ENCODE results near the gene DUSP3.
"Not testable (repeated sequence)": the region's sequence is repeated elsewhere in the genome, so short reads cannot be mapped to it uniquely, and the experiment has no call there.

Gene DUSP3

GRCh38 chr17:43809121-43809520 is 30.3 kb upstream of the DUSP3 start:
- H3K27ac ChIP-seq: no peak overlapping the region
- H3K9me3 ChIP-seq (replicated peaks in 1 of 11): peaks cover 0 to 12% (median 0%) of the 10 kb centered on the region in 11 experiments; a peak in 3 of 22 replicates
- no peak overlapping the region for H3K9ac ChIP-seq
- H3K36me3 ChIP-seq: peaks cover 0 to 89% (median 8%) of the 10 kb centered on the region in 11 experiments; a peak in 10 of 22 replicates
- H3K27me3 ChIP-seq: no peaks in the 10 kb centered on the region
- H3K4me2 ChIP-seq: no peak overlapping the region
- TF ChIP-seq Cebpa-rat (IDR thresholded peaks at IDR 0.05): no peak
- no peak overlapping the region for H3K4me3 ChIP-seq
- no peaks in the 10 kb centered on the region for H4K20me1 ChIP-seq
- peaks cover 0 to 6% (median 1%) of the 10 kb centered on the region in 10 experiments; a peak in 7 of 20 replicates for H3K4me1 ChIP-seq

DNA sequence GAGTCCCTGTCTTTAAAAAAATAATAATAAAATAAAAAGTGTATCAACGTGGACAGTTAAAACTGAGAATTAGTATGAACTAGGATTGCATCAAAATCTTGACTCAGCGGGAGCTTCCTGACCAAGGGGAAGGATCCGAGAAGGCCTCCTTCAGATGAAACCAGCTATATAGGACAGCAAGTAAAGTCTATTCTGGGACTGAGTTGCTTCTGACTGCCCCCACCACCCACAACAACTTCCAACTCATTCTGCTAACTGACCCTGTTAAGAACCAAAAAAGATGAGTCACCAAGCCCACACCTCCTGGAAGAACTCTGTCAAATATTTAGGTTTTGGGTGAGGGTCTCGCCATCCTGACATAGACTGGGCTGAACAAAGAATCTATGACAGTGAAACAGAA is 29.3 kb upstream of the DUSP3 start:
- peaks cover 0 to 79% (median 8%) of the 10 kb centered on the region in 11 experiments; a peak in 10 of 22 replicates for H3K36me3 ChIP-seq
- no peak for TF ChIP-seq Cebpa-rat (IDR thresholded peaks at IDR 0.05)

GRCh38 chr17:43805117-43805516 is 26.3 kb upstream of the DUSP3 start:
- Histone ChIP-seq H3K4me3 (no peak overlapping the region), H3K27ac (no peak overlapping the region), H4K20me1 (no peaks in the 10 kb centered on the region), H3K9me3 (replicated peaks in 1 of 11) (peaks cover 0 to 12% (median 0%) of the 10 kb centered on the region in 11 experiments; a peak in 3 of 22 replicates), H3K4me2 (no peak overlapping the region), H3K4me1 (peaks cover 5 to 18% (median 9%) of the 10 kb centered on the region in 10 experiments; a peak in 17 of 20 replicates), H3K9ac (no peak overlapping the region), H3K36me3 (peaks cover 0 to 69% (median 8%) of the 10 kb centered on the region in 11 experiments; a peak in 10 of 22 replicates), H3K27me3 (no peaks in the 10 kb centered on the region)
- TF ChIP-seq Cebpa-rat (IDR thresholded peaks at IDR 0.05): no peak

More for the DNA sequence above, 29.3 kb upstream of the DUSP3 start:
- H3K4me2 ChIP-seq: no peak overlapping the region
- H3K9me3 ChIP-seq (replicated peaks in 1 of 11): peaks cover 0 to 12% (median 0%) of the 10 kb centered on the region in 11 experiments; a peak in 3 of 22 replicates
- H3K27ac ChIP-seq: no peak overlapping the region
- H4K20me1 ChIP-seq: no peaks in the 10 kb centered on the region
- H3K4me1 ChIP-seq: peaks cover 0 to 11% (median 9%) of the 10 kb centered on the region in 10 experiments; a peak in 13 of 20 replicates
- H3K9ac ChIP-seq: no peak overlapping the region
- no peak overlapping the region for H3K4me3 ChIP-seq
- H3K27me3 ChIP-seq: no peaks in the 10 kb centered on the region

DNA sequence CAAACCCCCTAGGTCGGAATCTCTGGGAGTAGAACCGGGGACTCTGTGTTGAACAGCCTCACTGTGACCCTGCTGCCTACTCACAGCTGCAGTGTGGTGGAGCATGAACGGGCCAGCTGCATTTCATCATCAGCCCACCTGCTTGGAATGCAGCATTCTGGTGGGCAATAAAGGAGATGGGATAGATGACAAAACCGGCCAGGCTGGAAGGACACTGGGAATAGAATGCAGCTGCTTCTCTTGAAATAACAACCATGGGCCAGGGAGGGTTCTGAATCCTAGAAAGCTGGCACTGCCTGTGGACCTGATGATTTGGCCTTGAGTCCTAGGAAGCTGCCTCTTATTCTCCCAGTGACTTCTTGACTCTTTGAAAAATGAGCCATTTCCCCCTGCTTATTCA is 25.0 kb upstream of the DUSP3 start:
- Histone ChIP-seq H3K36me3 (peaks cover 0 to 55% (median 6%) of the 10 kb centered on the region in 11 experiments; a peak in 9 of 22 replicates), H3K9ac (no peak overlapping the region), H3K9me3 (replicated peaks in 1 of 11) (peaks cover 0 to 12% (median 0%) of the 10 kb centered on the region in 11 experiments; a peak in 3 of 22 replicates), H3K27me3 (no peaks in the 10 kb centered on the region), H3K4me2 (peak overlapping the region in 9 of 11 experiments; percentile 5 to 48 (median 29); a peak in 14 of 22 replicates), H3K27ac (no peak overlapping the region), H4K20me1 (no peaks in the 10 kb centered on the region), H3K4me1 (peaks cover 5 to 18% (median 9%) of the 10 kb centered on the region in 10 experiments; a peak in 17 of 20 replicates), H3K4me3 (no peak overlapping the region)
- peak in 1 of 11 experiments; percentile 19; a peak in 1 of 22 replicates for TF ChIP-seq Cebpa-rat (IDR thresholded peaks at IDR 0.05)

DNA sequence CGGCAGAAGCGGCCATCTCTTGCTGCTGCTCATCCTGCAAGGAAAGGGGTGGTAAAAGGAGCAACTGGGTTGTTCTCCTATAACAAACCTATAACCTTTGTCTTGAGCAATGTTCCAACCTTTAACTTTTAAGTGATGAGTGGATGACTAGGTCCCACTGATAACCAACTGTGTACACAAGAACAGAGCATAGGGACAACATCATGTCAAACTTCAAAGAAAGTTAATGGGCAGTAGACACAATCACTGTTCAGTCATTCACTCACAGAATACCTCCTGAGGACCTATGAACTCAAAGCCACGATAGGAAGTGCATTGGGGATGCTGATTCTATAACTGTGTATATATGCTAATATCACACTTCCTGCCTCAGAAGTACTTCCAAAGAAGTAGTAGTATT is 23.1 kb upstream of the DUSP3 start:
- H3K4me3 ChIP-seq: no peak overlapping the region
- H3K36me3 ChIP-seq: peaks cover 0 to 36% (median 0%) of the 10 kb centered on the region in 11 experiments; a peak in 6 of 22 replicates
- H4K20me1 ChIP-seq: no peaks in the 10 kb centered on the region
- H3K4me1 ChIP-seq: peaks cover 5 to 13% (median 9%) of the 10 kb centered on the region in 10 experiments; a peak in 17 of 20 replicates
- H3K9ac ChIP-seq: no peak overlapping the region
- no peak for TF ChIP-seq Cebpa-rat (IDR thresholded peaks at IDR 0.05)
- peaks cover 0 to 20% (median 4%) of the 10 kb centered on the region in 11 experiments; a peak in 7 of 22 replicates for H3K9me3 ChIP-seq (replicated peaks in 1 of 11)
- no peaks in the 10 kb centered on the region for H3K27me3 ChIP-seq
- H3K27ac ChIP-seq: no peak overlapping the region
- peak overlapping the region in 3 of 11 experiments; percentile 12 to 43 (median 32); a peak in 4 of 22 replicates for H3K4me2 ChIP-seq

DNA sequence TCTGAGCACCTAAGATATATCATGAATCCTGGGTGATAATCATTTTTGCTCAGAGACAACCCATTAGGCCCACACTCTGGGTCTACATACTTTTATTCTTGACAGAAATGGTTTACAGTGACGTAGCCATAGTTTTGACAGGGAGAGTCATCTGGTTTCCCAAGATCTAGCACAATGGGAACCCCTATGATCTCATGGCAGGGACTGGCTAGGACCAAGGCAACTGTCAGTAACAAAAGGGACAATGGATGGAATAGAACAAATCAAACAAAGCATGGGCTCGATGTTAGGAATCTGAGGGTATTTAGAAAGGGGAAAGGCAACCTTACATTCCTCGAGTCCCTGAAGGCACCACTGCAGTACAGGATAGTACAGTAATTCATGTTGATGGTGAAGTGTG is 22.0 kb upstream of the DUSP3 start:
- H3K4me1 ChIP-seq: peaks cover 5 to 13% (median 9%) of the 10 kb centered on the region in 10 experiments; a peak in 17 of 20 replicates
- TF ChIP-seq Cebpa-rat (IDR thresholded peaks at IDR 0.05): no peak
- H3K4me2 ChIP-seq: no peak overlapping the region

GRCh38 chr17:43799047-43799446 is 20.3 kb upstream of the DUSP3 start:
- Histone ChIP-seq H4K20me1 (no peaks in the 10 kb centered on the region), H3K36me3 (peaks cover 0 to 13% (median 0%) of the 10 kb centered on the region in 11 experiments; a peak in 5 of 22 replicates), H3K9ac (no peak overlapping the region), H3K27ac (no peak overlapping the region), H3K4me2 (no peak overlapping the region), H3K4me1 (peaks cover 5 to 13% (median 9%) of the 10 kb centered on the region in 10 experiments; a peak in 17 of 20 replicates), H3K4me3 (no peak overlapping the region), H3K27me3 (no peaks in the 10 kb centered on the region), H3K9me3 (replicated peaks in 1 of 11) (peaks cover 0 to 8% (median 0%) of the 10 kb centered on the region in 11 experiments; a peak in 4 of 22 replicates)
- no peak for TF ChIP-seq Cebpa-rat (IDR thresholded peaks at IDR 0.05)

More for the DNA sequence above, 22.0 kb upstream of the DUSP3 start:
- H3K27me3 ChIP-seq: no peaks in the 10 kb centered on the region
- H3K9ac ChIP-seq: no peak overlapping the region
- no peak overlapping the region for H3K4me3 ChIP-seq
- H4K20me1 ChIP-seq: no peaks in the 10 kb centered on the region
- H3K36me3 ChIP-seq: peaks cover 0 to 25% (median 0%) of the 10 kb centered on the region in 11 experiments; a peak in 6 of 22 replicates
- H3K9me3 ChIP-seq (replicated peaks in 1 of 11): peaks cover 0 to 18% (median 4%) of the 10 kb centered on the region in 11 experiments; a peak in 7 of 22 replicates
- H3K27ac ChIP-seq: no peak overlapping the region

DNA sequence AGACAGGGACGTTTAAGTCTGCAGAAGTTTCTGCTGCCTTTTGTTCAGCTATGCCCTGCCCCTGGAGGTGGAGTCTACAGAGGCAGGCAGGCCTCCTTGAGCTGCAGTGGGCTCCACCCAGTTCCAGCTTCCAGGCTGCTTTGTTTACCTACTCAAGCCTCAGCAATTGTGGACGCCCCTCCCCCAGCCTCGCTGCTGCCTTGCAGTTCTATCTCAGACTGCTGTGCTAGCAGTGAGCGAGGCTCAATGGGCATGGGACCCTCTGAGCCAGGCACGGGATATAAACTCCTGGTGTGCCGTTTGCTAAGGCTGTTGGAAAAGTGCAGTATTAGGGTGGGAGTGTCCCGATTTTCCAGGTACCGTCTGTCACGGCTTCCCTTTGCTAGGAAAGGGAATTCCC is 19.2 kb upstream of the DUSP3 start:
- not testable (repeated sequence) for H3K9ac ChIP-seq; H4K20me1 ChIP-seq; H3K4me2 ChIP-seq; H3K4me3 ChIP-seq; H3K27ac ChIP-seq; H3K27me3 ChIP-seq; H3K9me3 ChIP-seq (replicated peaks in 1 of 11)
- H3K36me3 ChIP-seq: peaks cover 0 to 13% (median 0%) of the 10 kb centered on the region in 11 experiments; a peak in 5 of 22 replicates
- peaks cover 0 to 13% (median 0%) of the 10 kb centered on the region in 10 experiments; a peak in 4 of 20 replicates for H3K4me1 ChIP-seq

DNA sequence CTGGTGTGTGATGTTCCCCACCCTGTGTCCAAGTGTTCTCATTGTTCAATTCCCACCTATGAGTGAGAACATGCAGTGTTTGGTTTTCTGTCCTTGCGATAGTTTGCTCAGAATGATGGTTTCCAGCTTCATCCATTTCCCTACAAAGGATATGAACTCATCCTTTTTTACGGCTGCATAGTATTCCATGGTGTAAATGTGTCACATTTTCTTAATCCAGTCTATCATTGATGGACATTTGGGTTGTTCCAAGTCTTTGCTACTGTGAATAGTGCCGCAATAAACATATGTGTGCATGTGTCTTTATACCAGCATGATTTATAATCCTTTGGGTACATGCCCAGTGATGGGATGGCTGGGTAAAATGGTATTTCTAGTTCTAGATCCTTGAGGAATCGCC is 13.9 kb upstream of the DUSP3 start:
- not testable (repeated sequence) for H3K27me3 ChIP-seq, H3K9ac ChIP-seq, H3K27ac ChIP-seq, H4K20me1 ChIP-seq, H3K4me1 ChIP-seq, H3K4me2 ChIP-seq, H3K4me3 ChIP-seq, H3K36me3 ChIP-seq
- peaks cover 0 to 11% (median 0%) of the 10 kb centered on the region in 11 experiments; a peak in 5 of 22 replicates for H3K9me3 ChIP-seq (replicated peaks in 1 of 11)

All from BLaER1 treated with 17β-estradiol and CSF1 and Interleukin-3, amounts not matched to agents 10 nM and 100 nM (cell line).